Osteoblast (primary cell): ENCODE measurements around the gene MAPK8. TPM values are rescaled to one million over a fixed set of nuclear protein-coding genes. Genes with fewer than 3 reads are reported as not detected.
A peak's percentile ranks its signal among the peaks of the same experiment; 100 is the strongest.

Source experiments
- DNase-seq: peaks from one replicate; pipeline ENCODE4 v3.0.0; 2011; ENCODE audit warnings: low spot score, mixed read lengths; ENCODE audit not compliant: insufficient read length; ENCODE audit errors: missing footprints
- H2AFZ ChIP-seq: 2 replicates; pipeline ENCODE4 v1.6.0; 2011; ENCODE audit warnings: mild to moderate bottlenecking, low read length
- H3K27ac ChIP-seq: 2 replicates; pipeline ENCODE4 v1.5.1; 2011; ENCODE audit warnings: mild to moderate bottlenecking, low read depth, low read length, moderate library complexity
- H3K27me3 ChIP-seq: 2 replicates; pipeline ENCODE4 v1.6.0; 2012; ENCODE audit warnings: mild to moderate bottlenecking, control low read depth, inconsistent platforms, low read length, moderate library complexity; ENCODE audit not compliant: insufficient read depth
- H3K36me3 ChIP-seq: 2 replicates; pipeline ENCODE4 v1.5.1; 2011; ENCODE audit warnings: mild to moderate bottlenecking, low read length, control low read depth, moderate library complexity; ENCODE audit not compliant: insufficient read depth
- H3K4me1 ChIP-seq: 2 replicates; pipeline ENCODE4 v1.5.1; 2011; ENCODE audit warnings: mild to moderate bottlenecking, low read length, control low read depth, moderate library complexity; ENCODE audit not compliant: insufficient read depth
- H3K4me2 ChIP-seq: 2 replicates; pipeline ENCODE4 v1.6.0; 2011; ENCODE audit warnings: mild to moderate bottlenecking, low read length; ENCODE audit not compliant: insufficient read depth
- H3K4me3 ChIP-seq: fragments of 200-600 bp; sonication (generic); 3 replicates; pipeline ENCODE4 v1.5.1; 2012; ENCODE audit warnings: mild to moderate bottlenecking, low read length, inconsistent platforms; ENCODE audit not compliant: insufficient read depth
- H3K79me2 ChIP-seq: 2 replicates; pipeline ENCODE4 v1.6.0; 2012; ENCODE audit warnings: mild to moderate bottlenecking, low read length, control low read depth, inconsistent platforms; ENCODE audit not compliant: insufficient read depth
- H3K9me3 ChIP-seq: 2 replicates; pipeline ENCODE4 v1.5.1; 2011; ENCODE audit warnings: low read depth, low read length, control low read depth
- H4K20me1 ChIP-seq: 2 replicates; pipeline ENCODE4 v1.6.0; 2012; ENCODE audit warnings: mild to moderate bottlenecking, low read length, control low read depth; ENCODE audit not compliant: insufficient read depth
- total RNA-seq: library from RNA; depleted of rRNA; stranded (reverse); fragments of >200 nt; gene quantifications from 2 replicates; pipeline ENCODE4 v1.2.3, GENCODE V29; 2012
- TF ChIP-seq, protein P1 (sequence below): IDR thresholded peaks from 2 replicates; pipeline ENCODE4 v1.5.1; 2011; ENCODE audit warnings: mild to moderate bottlenecking, low read depth, low read length, moderate library complexity; ENCODE audit errors: extremely low read depth

MAPK8 gene
- total RNA-seq, 1 donor = 55.7 TPM

DNA sequence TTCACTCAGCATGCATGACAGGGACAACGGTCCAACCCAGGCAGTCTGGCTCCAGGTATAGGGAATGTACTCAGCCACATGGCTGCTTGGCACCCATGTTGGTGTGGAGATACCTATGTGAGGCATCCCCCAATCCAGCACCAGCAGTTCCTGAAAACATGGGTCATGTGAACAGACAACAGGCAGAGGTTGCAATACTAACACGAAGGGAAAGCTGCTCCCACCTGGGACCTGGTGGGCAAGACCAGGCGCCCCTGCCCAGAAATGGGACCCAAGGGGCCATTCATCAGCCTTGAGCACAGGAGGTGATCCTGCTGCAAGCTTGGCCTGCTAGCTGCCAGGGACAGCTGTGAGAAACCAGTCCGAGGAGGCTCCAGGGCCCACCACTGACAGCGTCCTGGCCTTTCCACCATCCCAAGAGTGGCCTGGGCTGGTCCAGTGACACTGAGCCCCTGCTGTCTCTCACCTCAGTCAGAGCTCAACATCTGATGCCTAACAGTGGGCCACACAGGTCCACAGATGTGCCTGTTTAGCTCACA lies 156.1 kb downstream of the MAPK8 start:
- no peak overlapping the region for H3K27ac ChIP-seq
- no peak overlapping the region for H3K4me3 ChIP-seq
- peaks cover 45% of the 10 kb centered on the region for H4K20me1 ChIP-seq
- no peaks in the 10 kb centered on the region for H3K9me3 ChIP-seq
- H3K4me2 ChIP-seq = no peak overlapping the region
- no peaks in the 10 kb centered on the region for H3K27me3 ChIP-seq
- H2AFZ ChIP-seq = no peak overlapping the region
- H3K4me1 ChIP-seq = no peaks in the 10 kb centered on the region
- TF ChIP-seq, protein P1, sequence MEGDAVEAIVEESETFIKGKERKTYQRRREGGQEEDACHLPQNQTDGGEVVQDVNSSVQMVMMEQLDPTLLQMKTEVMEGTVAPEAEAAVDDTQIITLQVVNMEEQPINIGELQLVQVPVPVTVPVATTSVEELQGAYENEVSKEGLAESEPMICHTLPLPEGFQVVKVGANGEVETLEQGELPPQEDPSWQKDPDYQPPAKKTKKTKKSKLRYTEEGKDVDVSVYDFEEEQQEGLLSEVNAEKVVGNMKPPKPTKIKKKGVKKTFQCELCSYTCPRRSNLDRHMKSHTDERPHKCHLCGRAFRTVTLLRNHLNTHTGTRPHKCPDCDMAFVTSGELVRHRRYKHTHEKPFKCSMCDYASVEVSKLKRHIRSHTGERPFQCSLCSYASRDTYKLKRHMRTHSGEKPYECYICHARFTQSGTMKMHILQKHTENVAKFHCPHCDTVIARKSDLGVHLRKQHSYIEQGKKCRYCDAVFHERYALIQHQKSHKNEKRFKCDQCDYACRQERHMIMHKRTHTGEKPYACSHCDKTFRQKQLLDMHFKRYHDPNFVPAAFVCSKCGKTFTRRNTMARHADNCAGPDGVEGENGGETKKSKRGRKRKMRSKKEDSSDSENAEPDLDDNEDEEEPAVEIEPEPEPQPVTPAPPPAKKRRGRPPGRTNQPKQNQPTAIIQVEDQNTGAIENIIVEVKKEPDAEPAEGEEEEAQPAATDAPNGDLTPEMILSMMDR = no peak
- peaks cover 5% of the 10 kb centered on the region for H3K36me3 ChIP-seq
- H3K79me2 ChIP-seq = peaks cover 89% of the 10 kb centered on the region
- peak; percentile 26 for DNase-seq

DNA sequence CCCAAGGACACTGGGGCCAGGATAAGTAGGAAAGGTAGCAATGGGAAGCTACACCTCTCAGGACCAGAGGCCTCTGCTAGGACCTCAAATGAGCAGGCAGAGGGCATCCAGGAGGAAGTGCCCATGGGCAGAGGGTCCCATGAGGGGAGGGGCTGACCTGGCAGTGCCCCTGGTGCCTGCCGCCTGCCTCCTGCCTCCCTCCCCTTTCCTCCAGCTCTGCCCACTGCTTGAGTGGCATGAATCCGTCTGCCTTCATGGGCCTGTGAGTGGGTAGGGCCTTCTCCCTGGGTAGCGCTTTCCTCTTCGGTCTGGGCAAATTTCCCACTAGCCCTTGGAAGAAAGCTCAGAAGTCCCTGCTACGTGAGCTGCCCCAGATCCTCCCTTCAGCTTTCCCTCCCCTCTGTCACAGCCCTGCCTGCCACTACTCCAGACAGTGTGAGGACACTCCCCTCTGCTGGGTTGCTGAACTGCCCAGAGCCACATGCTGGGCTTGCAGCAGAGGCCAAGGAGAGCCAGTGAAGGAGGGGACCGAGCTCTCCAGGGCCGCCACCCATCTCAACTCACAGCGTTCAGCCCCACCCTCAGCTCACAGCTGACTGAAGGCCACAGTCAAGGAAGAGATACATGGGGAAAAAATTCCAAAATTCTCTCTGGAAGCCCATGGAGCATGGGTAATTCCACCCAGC lies 157.0 kb downstream of the MAPK8 start:
- Histone ChIP-seq H3K9me3 (no peaks in the 10 kb centered on the region), H3K4me2 (no peak overlapping the region), H3K4me3 (no peak overlapping the region), H2AFZ (no peak overlapping the region), H3K36me3 (peaks cover 4% of the 10 kb centered on the region), H3K79me2 (peaks cover 90% of the 10 kb centered on the region), H3K27me3 (no peaks in the 10 kb centered on the region), H3K4me1 (no peaks in the 10 kb centered on the region), H3K27ac (no peak overlapping the region), H4K20me1 (peaks cover 45% of the 10 kb centered on the region)
- peak; percentile 93 for DNase-seq
- TF ChIP-seq, protein P1 = no peak

DNA sequence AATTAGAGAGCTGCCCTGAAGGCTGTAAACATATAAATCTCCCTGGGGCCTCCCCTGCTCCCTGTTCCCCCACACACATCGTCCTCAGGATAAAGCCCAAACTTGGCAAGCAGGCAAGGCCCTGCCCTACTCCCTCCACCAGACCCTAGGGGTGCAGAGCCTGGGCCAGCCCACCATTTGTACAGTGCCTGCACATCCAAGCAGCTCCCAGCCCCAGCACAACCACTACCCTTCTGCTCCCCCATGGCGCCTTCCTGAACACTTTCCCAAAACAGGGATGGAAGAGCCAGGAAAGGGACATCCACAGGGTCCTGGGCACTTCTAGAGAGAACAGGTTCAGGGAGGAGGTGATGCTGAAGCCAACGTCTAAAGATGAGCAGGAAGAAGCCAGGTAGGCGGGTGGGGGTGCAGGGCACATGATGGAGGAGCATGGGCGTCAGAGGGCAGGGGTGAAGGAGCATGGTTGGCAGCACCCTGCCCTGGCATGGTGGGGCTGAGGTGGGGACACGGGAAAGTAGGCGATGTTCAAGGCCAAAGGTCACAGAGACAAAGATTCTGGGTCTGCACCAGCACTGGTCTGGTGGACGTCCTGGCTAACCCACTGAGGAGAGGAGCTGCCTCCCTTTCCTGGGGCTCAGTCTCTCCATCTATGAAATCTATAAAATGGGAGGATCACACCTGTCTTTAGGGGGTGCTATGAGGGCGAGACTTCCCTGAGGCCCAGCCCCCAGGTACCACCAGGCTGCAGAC lies 157.8 kb downstream of the MAPK8 start:
- peaks cover 49% of the 10 kb centered on the region for H4K20me1 ChIP-seq
- no peak overlapping the region for H3K27ac ChIP-seq
- no peaks in the 10 kb centered on the region for H3K27me3 ChIP-seq
- TF ChIP-seq, protein P1 = no peak
- no peak overlapping the region for H3K4me2 ChIP-seq
- H3K79me2 ChIP-seq = peaks cover 91% of the 10 kb centered on the region
- no peak overlapping the region for H2AFZ ChIP-seq
- DNase-seq = peak; percentile 85
- peaks cover 8% of the 10 kb centered on the region for H3K36me3 ChIP-seq
- H3K4me3 ChIP-seq = no peak overlapping the region
- H3K4me1 ChIP-seq = no peaks in the 10 kb centered on the region
- H3K9me3 ChIP-seq = no peaks in the 10 kb centered on the region
